ENCODE data around the gene DNAJA3.

- no peak for TF ChIP-seq POLR2AphosphoS5 (IDR thresholded peaks at IDR 0.05)
- no peak for TF ChIP-seq EP300 (IDR thresholded peaks at IDR 0.05)
Measured at GRCh38 chr16:4471869-4472268, 46.2 kb downstream of the DNAJA3 start.

Measured in suprapubic skin (tissue), 4 donors.